Astrocyte of the cerebellum (primary cell): ENCODE data around the gene SPDYE16.
"Not testable (repeated sequence)": the region's sequence is repeated elsewhere in the genome, so short reads cannot be mapped to it uniquely, and the experiment has no call there.

Experiments
- DNase-seq: peaks from one replicate; pipeline ENCODE4 v3.0.0-alpha.2; 2011; ENCODE audit warnings: low read depth
- H3K4me3 ChIP-seq: 2 replicates; pipeline ENCODE4 v1.5.1; 2011; ENCODE audit warnings: mild to moderate bottlenecking, low read depth, low read length, moderate library complexity
- in situ Hi-C: cut with HindIII; loops from 2 replicates; pipeline ENCODE4 v1.10.0; 2017; ENCODE audit warnings: low sequenced_read_pairs

The SPDYE16 gene, protein sequence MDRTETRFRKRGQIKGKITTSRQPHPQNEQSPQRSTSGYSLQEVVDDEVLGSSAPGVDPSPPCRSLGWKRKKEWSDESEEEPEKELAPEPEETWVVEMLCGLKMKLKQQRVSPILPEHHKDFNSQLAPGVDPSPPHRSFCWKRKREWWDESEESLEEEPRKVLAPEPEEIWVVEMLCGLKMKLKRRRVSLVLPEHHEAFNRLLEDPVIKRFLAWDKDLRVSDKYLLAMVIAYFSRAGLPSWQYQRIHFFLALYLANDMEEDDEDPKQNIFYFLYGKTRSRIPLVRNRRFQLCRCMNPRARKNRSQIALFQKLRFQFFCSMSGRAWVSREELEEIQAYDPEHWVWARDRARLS

DNA sequence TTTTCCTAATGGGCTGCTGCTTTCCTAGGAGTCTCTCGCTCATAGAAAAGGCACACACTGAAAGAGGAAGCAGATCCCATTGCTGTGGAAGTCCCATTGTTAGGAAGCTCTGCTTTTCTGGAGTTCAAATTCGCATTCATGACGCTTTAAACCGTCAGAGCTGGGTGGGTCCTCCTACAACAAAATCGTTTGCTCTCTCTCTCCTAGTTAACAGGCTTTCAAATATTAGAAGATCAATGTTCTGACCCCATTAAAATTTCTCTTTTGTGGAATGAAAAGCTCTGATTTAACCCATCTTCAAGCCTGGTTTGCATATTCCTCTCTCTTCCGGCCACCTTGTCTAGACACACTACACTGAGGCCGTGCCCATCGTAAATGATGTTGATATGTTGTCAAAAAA is at the start of gene SPDYE16:
Gene SPDYE16 (minus strand): TSS at position 101 of the 400 bp plus-strand sequence. CDS start 1,838 bp downstream, outside the sequence.
- in situ Hi-C loops, DNase-seq, H3K4me3 ChIP-seq: not testable (repeated sequence)

DNA sequence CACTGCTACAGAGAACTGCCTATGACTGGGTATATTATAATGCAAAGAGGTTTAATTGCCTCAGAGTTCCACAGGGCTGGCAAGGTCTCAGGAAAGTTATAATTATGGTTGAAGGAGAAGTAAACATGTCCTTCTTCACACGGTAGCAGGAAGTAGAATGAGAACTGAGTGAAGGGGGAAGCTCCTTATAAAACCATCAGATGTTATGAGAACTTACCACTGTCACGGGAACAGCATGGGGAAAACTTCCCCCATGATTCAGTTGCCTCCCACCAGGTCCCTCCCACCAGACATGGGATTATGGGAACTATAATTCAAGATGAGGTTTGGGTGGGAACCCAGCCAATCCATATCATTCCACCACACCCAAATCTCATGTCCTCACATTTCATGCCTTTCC is 49.6 kb upstream of the SPDYE16 start:
- in situ Hi-C loops, H3K4me3 ChIP-seq, DNase-seq: not testable (repeated sequence)

DNA sequence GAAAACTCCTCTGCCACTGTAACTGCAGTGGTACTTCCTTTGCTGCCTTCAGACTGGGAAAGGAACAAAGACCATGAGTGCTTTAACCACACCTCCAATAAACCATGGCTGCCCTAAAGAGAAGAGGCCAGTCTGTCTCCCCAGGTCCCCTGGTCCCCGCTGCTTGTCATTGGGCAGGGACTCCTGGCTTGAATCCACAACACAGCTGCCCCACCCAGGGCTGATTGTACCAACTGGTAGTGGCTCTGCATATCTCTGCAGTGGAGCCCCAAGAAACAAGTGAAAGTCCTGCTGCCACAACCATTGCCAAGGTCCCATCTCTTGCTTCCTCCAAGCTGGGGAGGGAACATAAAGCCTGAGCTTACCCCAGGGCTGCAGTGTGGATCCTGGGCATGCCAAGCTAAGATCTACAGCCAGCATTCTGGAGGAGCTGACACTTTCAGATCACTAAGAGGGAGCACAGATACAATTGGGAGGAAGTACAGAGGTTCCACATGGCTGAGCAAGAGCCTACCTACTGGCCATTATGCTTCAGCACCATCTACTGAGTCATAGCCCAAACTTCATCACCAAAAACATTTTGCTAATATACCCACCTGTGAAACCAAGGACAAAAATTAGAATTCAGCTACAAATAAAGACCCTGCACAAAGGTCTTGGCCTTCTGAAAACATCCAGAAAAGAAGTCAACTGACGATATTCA is 48.7 kb upstream of the SPDYE16 start:
- H3K4me3 ChIP-seq, DNase-seq, in situ Hi-C loops: not testable (repeated sequence)

DNA sequence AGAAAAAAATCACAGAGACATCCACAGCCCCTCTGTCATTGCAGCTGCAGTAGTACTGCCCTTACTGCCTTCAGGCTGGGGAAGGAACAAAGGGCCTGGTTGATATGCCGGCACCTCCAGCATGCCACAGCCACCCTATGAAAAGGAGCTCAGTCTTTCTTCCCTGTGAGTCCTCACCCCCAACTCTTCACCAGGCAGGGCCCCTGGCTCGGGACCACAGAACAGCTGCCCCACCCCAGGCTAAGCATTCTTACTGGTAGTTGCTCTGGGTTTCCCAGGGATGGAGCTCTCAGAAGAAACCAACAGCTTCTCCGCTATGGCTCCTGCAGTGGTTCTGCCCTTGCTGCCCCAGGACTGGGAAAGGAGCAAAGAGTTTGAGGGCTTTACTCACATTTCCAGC is 47.9 kb upstream of the SPDYE16 start:
- in situ Hi-C loops, H3K4me3 ChIP-seq, DNase-seq: not testable (repeated sequence)

DNA sequence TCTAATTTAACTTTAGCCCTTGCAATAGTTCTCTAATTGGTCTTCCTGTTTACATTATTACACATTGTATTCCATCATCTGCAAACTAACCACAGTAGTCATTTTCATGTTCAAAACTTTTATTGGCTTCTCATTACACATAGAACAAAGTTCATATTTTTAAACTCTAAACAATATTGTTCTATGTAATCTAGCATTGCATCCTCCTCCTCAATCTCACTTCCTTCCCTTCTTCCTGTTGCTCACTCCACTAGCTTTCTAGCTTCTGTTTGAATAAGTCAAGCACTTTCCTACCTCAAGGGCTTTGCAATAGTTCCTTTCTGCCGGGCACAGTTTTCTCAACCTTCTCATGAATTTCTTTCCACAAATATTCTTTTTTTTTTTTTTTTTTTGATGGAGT is 45.5 kb upstream of the SPDYE16 start:
- DNase-seq, in situ Hi-C loops, H3K4me3 ChIP-seq: not testable (repeated sequence)

DNA sequence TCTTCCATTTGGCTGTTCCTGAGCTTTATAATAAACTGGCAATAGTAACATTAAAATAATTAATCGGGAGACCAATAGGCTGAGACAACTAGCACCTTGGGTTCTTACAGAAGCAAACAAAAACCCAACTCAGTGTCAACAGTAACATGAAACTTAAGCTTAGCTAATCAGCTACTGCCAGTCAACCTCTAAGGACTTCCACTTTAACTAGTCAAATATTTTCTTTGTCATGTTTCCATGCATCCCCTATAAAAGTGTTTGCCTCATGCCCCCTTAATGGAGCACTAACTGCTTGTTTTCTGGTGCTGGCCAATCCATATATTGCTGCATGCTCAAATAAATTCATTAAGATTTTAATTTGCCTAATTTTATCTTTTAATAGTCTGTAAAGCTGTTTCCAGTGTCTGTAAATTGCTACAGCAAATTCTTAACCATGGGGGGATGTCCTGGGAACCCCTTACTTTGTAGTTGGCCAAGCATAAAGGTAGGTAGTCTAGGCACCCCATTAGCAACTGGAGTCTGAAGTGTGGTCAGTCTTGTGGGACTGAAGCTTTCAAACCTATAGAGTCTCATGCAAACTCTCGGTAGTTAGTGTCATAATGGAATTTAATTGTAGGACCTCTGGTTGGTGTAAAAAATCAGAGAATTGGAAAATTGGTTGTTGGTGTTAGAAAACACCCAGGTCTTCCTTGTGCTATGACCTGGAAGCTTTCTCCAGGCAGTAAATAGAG is 43.7 kb upstream of the SPDYE16 start:
- H3K4me3 ChIP-seq, in situ Hi-C loops: not testable (repeated sequence)

DNA sequence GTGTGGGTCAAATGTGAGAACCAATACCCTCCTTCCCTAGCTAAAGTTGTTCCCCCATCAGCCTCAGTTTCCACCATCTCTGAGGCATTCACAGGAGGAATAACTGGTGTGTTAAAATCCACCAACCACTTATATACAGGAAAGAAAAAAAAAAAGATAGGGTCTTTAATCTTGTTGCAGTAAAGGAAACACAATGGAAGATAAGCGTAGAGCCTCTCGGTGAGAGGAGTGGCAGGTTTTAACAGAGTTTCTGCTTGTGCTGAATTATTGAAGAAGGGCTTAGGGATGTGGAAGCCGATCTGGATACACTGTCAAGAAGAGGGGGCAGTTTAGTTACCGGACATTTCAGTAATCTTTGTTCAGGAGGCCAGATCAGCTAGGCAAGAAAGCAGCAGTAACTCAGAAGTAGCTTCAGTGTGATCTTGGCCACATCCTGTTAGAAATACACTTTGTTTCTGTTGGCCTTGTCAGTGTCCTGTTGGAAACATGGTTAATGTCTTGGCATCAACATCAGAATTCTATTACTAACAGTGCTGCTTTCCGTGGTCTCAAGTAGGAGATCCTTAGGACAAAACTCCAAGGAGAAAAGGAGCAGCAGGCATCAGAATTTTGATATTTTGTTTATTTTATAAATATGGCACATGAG is 40.7 kb upstream of the SPDYE16 start:
- H3K4me3 ChIP-seq, in situ Hi-C loops: not testable (repeated sequence)
- peak; percentile 68 for DNase-seq

More for the DNA sequence above, 43.7 kb upstream of the SPDYE16 start:
- DNase-seq, result not testable (repeated sequence)

DNA sequence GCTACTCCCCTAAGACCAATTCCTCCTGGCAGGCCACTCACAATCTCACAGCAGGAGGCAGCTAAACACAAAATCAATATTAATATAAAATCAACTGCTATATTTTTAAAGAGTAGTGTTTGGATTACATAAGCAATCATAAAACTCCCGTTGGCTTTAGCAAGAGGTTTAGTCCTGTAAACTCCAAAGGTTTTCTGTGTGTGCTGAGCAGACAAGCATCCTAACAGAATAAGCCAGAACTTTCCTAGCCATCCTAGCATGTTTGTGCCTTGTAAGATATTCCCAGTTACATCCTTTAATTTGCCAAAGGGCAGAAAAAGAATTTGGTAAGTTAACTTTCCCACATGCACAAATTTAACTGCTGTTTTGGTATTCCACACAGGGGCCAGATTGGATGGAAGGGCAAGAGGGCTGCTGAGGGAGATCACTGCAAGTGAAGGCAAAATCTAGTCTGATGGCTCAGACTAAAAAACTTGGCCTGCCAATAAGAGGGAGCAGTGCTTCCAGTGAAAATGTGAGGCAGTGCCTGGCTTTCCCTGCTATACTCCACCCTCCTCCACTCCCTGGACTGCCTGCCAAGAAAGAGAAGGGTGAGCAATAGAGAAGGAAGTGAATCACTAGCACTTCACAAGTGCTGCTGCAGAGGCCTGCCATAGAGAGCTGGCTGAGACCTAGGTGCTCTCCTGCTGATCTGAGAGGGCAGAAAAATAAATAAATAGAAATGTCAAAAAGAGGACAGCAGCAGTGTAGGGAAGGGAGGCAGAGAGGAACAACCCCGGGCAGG is 39.9 kb upstream of the SPDYE16 start:
- in situ Hi-C loops, H3K4me3 ChIP-seq: not testable (repeated sequence)
- peak; percentile 80 for DNase-seq

DNA sequence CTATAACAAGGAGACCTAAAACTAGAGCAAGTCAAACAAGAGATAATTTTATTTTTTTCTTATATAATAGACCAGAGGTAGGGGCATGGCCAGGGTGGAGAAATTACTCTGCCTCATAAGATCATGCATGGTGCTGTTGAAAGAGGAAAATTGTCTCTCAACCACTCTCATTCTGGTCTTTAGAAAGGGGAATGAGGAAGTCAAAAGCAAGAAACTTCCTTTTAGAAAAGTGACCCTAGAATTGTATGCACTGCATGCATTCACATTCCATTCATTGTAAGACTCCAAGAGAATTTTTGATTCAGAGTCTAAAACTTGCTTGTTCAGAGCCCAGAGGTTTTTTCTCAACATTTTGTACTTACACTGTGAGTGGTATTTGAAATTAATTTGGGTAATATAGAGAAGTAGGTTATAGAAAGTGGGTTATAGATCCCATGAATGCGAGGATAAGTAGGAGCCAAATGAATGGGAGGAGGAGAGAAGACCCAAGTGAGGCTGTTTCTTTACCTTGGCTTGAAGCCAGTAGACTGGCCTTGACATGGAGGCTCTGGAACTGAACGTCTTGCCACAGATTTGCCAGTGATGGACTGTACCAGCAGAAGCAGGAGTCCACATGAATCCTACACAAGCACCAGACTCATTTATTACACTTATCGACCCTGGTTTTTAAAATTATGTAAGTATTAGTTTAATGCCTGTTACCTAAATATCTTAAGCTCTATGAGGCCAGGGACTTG is 33.0 kb upstream of the SPDYE16 start:
- not testable (repeated sequence) for H3K4me3 ChIP-seq

DNA sequence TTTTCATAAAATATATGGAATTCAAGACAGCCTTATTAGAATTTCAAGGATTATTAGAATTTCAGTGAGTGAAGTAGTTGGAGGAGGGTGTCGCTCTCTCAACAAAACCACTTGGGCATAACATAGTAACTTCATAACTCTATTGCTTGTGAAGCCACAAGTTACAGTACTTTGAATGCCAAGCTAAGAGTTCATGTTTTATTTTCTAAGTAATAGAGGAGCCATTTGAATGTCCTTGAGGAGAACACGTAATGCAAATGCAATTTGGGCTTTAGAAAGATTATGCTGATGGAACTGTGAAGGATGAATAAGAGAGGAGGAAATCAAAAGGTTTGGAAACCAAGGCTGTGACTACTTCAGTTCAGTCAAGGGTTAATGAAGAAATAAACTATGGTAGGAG is 32.3 kb upstream of the SPDYE16 start:
- in situ Hi-C loops, DNase-seq, H3K4me3 ChIP-seq: not testable (repeated sequence)

More for the DNA sequence above, 33.0 kb upstream of the SPDYE16 start:
- DNase-seq, in situ Hi-C loops: not testable (repeated sequence)

DNA sequence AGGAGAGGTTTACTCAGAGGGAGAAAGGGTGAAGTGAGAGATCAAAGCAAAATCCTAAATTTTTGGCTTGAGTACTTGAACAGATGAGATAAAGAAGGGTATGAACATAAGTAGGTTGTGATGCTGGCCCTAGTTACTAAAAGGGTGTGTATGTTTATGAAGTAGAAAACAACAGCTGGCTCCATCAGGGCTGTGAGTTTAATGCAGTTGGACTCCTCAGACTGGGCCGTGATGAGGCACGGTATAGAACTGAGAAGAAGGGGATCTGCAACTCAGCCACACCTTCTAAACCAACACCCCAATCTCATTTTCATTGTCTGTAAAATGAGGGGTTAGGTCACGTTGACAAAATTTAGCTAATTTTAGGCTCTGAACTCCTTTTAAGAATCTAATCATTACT is 29.2 kb upstream of the SPDYE16 start:
- DNase-seq, in situ Hi-C loops, H3K4me3 ChIP-seq: not testable (repeated sequence)

DNA sequence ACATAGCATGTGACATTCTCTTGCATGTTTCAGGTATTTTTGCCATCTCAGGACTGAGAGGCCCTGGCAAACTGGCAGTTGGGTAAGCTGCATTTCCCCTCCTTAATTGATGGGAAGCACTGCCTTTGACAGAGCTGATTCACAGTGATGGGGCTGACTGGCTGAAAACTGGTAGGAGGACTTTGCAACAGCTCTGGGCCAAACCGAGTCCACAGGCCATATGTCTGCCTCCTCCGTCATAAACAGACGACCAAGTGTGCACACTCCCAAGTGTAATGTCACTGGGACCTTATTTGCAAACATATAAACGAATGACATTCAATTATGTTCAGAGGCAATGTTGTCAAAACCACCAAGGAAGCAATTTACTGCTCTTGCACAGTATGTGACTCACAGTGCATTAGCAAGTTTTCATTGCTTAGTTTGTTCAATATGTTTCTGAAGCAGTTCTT is 27.3 kb upstream of the SPDYE16 start:
- in situ Hi-C loops, DNase-seq, H3K4me3 ChIP-seq: not testable (repeated sequence)

DNA sequence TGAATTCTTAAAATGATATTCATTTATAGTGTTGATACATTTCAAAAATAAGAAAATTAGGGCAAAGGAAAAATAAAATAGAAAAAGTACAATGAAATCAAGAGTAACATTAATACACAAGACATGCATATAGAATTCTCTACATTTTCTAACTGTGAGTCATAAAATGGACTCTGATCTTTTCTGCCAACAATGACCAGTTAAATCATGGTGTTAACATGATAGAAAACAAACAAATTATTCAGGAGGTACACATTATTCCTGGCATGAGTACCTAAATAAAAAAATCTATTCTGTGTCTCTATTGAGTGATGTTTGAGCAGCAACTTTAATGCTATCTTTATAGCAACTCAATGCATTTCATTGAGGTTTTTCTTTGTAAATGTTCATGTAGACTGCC is 25.6 kb upstream of the SPDYE16 start:
- in situ Hi-C loops, H3K4me3 ChIP-seq: not testable (repeated sequence)
- peak; percentile 44 for DNase-seq

DNA sequence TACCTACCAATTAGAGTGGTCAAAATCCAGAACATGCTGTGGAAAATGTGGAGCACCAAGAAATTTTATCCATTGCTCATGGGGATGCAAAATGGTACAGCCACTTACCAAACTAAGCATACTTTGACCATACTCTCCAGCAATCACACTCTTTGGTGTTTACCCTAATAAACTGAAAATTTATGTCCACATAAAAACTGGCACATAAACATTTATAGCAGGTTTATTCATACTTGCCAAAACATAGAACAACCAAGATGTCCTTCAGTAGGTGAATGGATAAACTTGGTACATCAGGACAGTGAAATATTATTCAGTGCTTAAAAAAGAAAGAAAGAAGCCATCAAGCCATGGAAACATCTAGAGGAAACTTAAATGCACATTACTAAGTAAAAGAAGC is 24.7 kb upstream of the SPDYE16 start:
- H3K4me3 ChIP-seq, DNase-seq, in situ Hi-C loops: not testable (repeated sequence)

DNA sequence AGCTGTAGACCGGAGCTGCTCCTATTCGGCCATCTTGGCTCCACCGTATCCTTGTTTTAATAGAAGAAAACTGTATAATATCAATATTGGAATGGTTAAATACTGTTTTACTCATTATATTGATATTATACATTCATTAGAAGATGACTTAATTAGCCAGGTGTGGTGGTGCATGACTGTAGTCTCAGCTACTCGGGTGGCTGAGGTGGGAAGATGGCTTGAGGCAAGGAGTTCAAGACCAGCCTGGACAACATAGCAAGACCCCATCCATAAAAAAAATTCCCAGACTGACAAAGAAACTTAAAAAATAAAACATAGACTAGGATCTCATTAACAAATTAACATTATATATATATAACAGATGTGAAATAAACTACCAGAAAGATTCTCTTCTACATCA is 24.2 kb upstream of the SPDYE16 start:
- in situ Hi-C loops, DNase-seq, H3K4me3 ChIP-seq: not testable (repeated sequence)

DNA sequence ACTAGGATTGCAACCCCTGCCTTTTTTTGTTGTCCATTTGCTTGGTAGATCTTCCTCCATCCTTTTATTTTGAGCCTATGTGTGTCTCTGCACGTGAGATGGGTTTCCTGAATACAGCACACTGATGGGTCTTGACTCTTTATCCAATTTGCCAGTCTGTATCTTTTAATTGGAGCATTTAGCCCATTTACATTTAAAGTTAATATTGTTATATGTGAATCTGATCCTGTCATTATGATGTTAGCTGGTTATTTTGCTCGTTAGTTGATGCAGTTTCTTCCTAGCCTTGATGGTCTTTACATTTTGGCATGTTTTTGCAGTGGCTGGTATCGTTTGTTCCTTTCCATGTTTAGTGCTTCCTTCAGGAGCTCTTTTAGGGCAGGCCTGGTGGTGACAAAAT is 21.9 kb upstream of the SPDYE16 start:
- H3K4me3 ChIP-seq, DNase-seq, in situ Hi-C loops: not testable (repeated sequence)
